Psoas muscle (tissue), 8 donors: ENCODE results near the gene WDFY1. TPM values are rescaled to one million over a fixed set of nuclear protein-coding genes. Genes with fewer than 3 reads are reported as not detected.
"Not testable (repeated sequence)": the region's sequence is repeated elsewhere in the genome, so short reads cannot be mapped to it uniquely, and the experiment has no call there.

Source experiments
- ATAC-seq, 4 donors: fragments of 200-7000 bp; cut with Tn5 transposase; one replicate each; pipeline ENCODE4 v1.9.1; 2020; ENCODE audit warnings: moderate library complexity in 3 of 4, mild to moderate bottlenecking in 2 of 4
- DNase-seq, 2 donors: peaks; one replicate each; pipeline ENCODE4 v3.0.0-alpha.2; 2020
- H3K27ac ChIP-seq: fragments of 200-600 bp; one replicate; pipeline ENCODE4 v1.8.0; 2022
- H3K27me3 ChIP-seq, 3 donors: fragments of 200-600 bp in 1 of 3; one replicate each; pipeline versions ENCODE4 v1.6.1 to v1.8.0; 2013 to 2022; ENCODE audit warnings: low read length in 2 of 3, mild to moderate bottlenecking in 2 of 3, moderate library complexity in 1 of 3; ENCODE audit not compliant: insufficient read depth in 3 of 3
- H3K36me3 ChIP-seq, 2 donors: fragments of 200-600 bp in 1 of 2; one replicate each; pipeline versions ENCODE4 v1.6.1 to v1.8.0; 2013 to 2022; ENCODE audit warnings: low read depth in 1 of 2, mild to moderate bottlenecking in 1 of 2, moderate library complexity in 1 of 2; ENCODE audit not compliant: insufficient read depth in 1 of 2
- H3K4me1 ChIP-seq: fragments of 200-600 bp; one replicate; pipeline ENCODE4 v1.8.0; 2022
- H3K4me3 ChIP-seq: fragments of 200-600 bp; one replicate; pipeline ENCODE4 v1.8.0; 2022; ENCODE audit warnings: mild to moderate bottlenecking
- H3K9me3 ChIP-seq: fragments of 200-600 bp; one replicate; pipeline ENCODE4 v1.8.0; 2022
- CTCF ChIP-seq: fragments of 200-600 bp; IDR thresholded peaks from one replicate; pipeline ENCODE4 v1.8.0; 2022; ENCODE audit warnings: antibody characterized with exemption
- WGBS, 3 donors: extraction: QIAGEN DNeasy Blood & Tissue Kit; methylation state at CpG; one replicate each; pipeline versions ENCODE4 v1.1.6 to v1.1.7; 2013; 5-methylcytosine and 5-hydroxymethylcytosine counted together
- intact Hi-C, 2 donors: fragments of 100-400 bp; cut with DNase I; formaldehyde crosslinking; loops; one replicate each; pipeline versions ENCODE4 v1.11.0 to v1.14.2; 2022
- polyA plus RNA-seq, 3 donors: library from polyadenylated mRNA; stranded (reverse); fragments of 200-250 nt; gene quantifications; one replicate each; pipeline ENCODE4 v1.2.3, GENCODE V29; 2013
- total RNA-seq, 4 donors: library from RNA; stranded (reverse); fragmentation: NEBNext Ultra II Directional in 2 of 4; extraction: Animal tissue kit (Norgen Biotek cat#: 25700) in 2 of 4; gene quantifications; one replicate each; pipeline versions ENCODE4 v1.2.1 to v1.2.4, GENCODE V29; 2021 to 2023
- donor health status: healthy with polysubstance abuse.
- donor health status: DM: no; HTN: no; CAD: no; lungs with moderate emphysema.
- donor health status: Bipolar disorder and iron deficiency.
- donor health status: healthy.
- donor health status: DM: yes; HTN: yes; CAD: no.
- donor health status: DM: no; HTN: no; CAD: no.
- donor health status: DM: no; HTN: no; CAD: no.
- donor health status: DM: yes; HTN: yes; CAD: no.

Gene WDFY1
- total and polyA plus RNA-seq, 7 donors: 9.7 to 21.8 (median 14.2) TPM

- ATAC-seq: no peak
- 87 to 91% (median 89%) methylated on average over 3 of the region's 3 CpGs for WGBS, 3 donors
- no peak for DNase-seq
These were observed 60.7 kb downstream of the WDFY1 start for GRCh38 chr2:223884399-223884798.

GRCh38 chr2:223882715-223883114, 62.4 kb downstream of the WDFY1 start:
- 97 to 100% (median 97%) methylated on average over 5 of the region's 5 CpGs for WGBS, 3 donors
- ATAC-seq (no peak), DNase-seq (no peak)
- H3K4me1 ChIP-seq: no peaks in the 10 kb centered on the region
- H3K27ac ChIP-seq: no peak overlapping the region
- H3K27me3 ChIP-seq: no peaks in the 10 kb centered on the region
- peaks cover 16 to 98% of the 10 kb centered on the region in 2 donors for H3K36me3 ChIP-seq
- intact Hi-C loops: no loop called here
- no peak for TF ChIP-seq CTCF
- no peaks in the 10 kb centered on the region for H3K9me3 ChIP-seq
- no peak overlapping the region for H3K4me3 ChIP-seq

More at GRCh38 chr2:223884399-223884798, 60.7 kb downstream of the WDFY1 start:
- Histone ChIP-seq H3K4me1 (no peaks in the 10 kb centered on the region), H3K9me3 (no peaks in the 10 kb centered on the region), H3K27ac (no peak overlapping the region), H3K27me3 (no peaks in the 10 kb centered on the region), H3K36me3 (peaks cover 10 to 96% of the 10 kb centered on the region in 2 donors), H3K4me3 (no peak overlapping the region)
- intact Hi-C loops: no loop called here
- no peak for TF ChIP-seq CTCF

- no peaks in the 10 kb centered on the region for H3K27me3 ChIP-seq
- no peak overlapping the region for H3K4me3 ChIP-seq
- intact Hi-C loops: no loop called here
- no peak for TF ChIP-seq CTCF
- DNase-seq (no peak), ATAC-seq (no peak)
- peaks cover 14 to 100% of the 10 kb centered on the region in 2 donors for H3K36me3 ChIP-seq
- H3K4me1 ChIP-seq: no peaks in the 10 kb centered on the region
- H3K9me3 ChIP-seq: no peaks in the 10 kb centered on the region
- no peak overlapping the region for H3K27ac ChIP-seq
- 55 to 68% (median 62%) methylated on average over 4 of the region's 4 CpGs for WGBS, 3 donors
These were observed 64.3 kb downstream of the WDFY1 start for GRCh38 chr2:223880796-223881195.

GRCh38 chr2:223877721-223878410, 67.3 kb downstream of the WDFY1 start:
- H3K9me3 ChIP-seq: no peaks in the 10 kb centered on the region
- H3K4me1 ChIP-seq: no peaks in the 10 kb centered on the region
- WGBS, 3 donors: 91 to 96% (median 93%) methylated on average over 6 of the region's 6 CpGs
- no peaks in the 10 kb centered on the region for H3K27me3 ChIP-seq
- intact Hi-C loops: no loop called here
- H3K4me3 ChIP-seq: no peak overlapping the region
- ATAC-seq (no peak), DNase-seq (no peak)
- no peak overlapping the region for H3K27ac ChIP-seq
- H3K36me3 ChIP-seq: peaks cover 13 to 99% of the 10 kb centered on the region in 2 donors
- TF ChIP-seq CTCF: no peak

GRCh38 chr2:223873672-223874071, 71.5 kb downstream of the WDFY1 start:
- Histone ChIP-seq H3K36me3 (peaks cover 11 to 65% of the 10 kb centered on the region in 2 donors), H3K9me3 (no peaks in the 10 kb centered on the region), H3K27me3 (no peaks in the 10 kb centered on the region), H3K4me3 (no peak overlapping the region), H3K4me1 (no peaks in the 10 kb centered on the region), H3K27ac (no peak overlapping the region)
- DNase-seq: no peak
- 96 to 98% (median 97%) methylated on average over 3 of the region's 3 CpGs for WGBS, 3 donors
- intact Hi-C loops: no loop called here
- no peak for ATAC-seq
- no peak for TF ChIP-seq CTCF

- H3K4me1 ChIP-seq, H3K4me3 ChIP-seq, H3K9me3 ChIP-seq, H3K27me3 ChIP-seq, DNase-seq, H3K27ac ChIP-seq, ATAC-seq, intact Hi-C loops: not testable (repeated sequence)
- peaks cover 6 to 56% of the 10 kb centered on the region in 2 donors for H3K36me3 ChIP-seq
- WGBS, 3 donors: 93 to 96% (median 95%) methylated on average over 2 of the region's 2 CpGs
These were observed 72.4 kb downstream of the WDFY1 start for GRCh38 chr2:223872772-223873171.

- DNase-seq, ATAC-seq, H3K9me3 ChIP-seq, H3K27me3 ChIP-seq, H3K4me1 ChIP-seq, H3K4me3 ChIP-seq, H3K27ac ChIP-seq, intact Hi-C loops: not testable (repeated sequence)
- peaks cover 4 to 45% of the 10 kb centered on the region in 2 donors for H3K36me3 ChIP-seq
- WGBS, 3 donors: 94 to 96% (median 95%) methylated on average over 12 of the region's 12 CpGs
These were observed 73.5 kb downstream of the WDFY1 start for GRCh38 chr2:223871661-223872060.
